Stimulated activated naive CD8-positive, alpha-beta T cell treated with anti-CD3 and anti-CD28 coated beads, Interleukin-15, Interleukin-2, amounts not matched to agents 100 U/mL and 50 U/mL, for 24 hours (primary cell): ENCODE data around the gene TMEM191C.
A peak's percentile ranks its signal among the peaks of the same experiment; 100 is the strongest.
"Not testable (repeated sequence)": the region's sequence is repeated elsewhere in the genome, so short reads cannot be mapped to it uniquely, and the experiment has no call there.

Experiments used
- ATAC-seq: fragments of 150-1000 bp; cut with Tn5 transposase; one replicate; pipeline ENCODE4 v1.10.0; 2021
- DNase-seq: peaks from one replicate; pipeline ENCODE4 v3.0.0; 2021

The TMEM191C gene

GRCh38 chr22:21467337-21468193 lies at the start of gene TMEM191C:
TMEM191C (plus strand) TSS chr22:21467387; CDS start chr22:21467460, 73 bp downstream.
- DNase-seq, ATAC-seq: not testable (repeated sequence)

DNA sequence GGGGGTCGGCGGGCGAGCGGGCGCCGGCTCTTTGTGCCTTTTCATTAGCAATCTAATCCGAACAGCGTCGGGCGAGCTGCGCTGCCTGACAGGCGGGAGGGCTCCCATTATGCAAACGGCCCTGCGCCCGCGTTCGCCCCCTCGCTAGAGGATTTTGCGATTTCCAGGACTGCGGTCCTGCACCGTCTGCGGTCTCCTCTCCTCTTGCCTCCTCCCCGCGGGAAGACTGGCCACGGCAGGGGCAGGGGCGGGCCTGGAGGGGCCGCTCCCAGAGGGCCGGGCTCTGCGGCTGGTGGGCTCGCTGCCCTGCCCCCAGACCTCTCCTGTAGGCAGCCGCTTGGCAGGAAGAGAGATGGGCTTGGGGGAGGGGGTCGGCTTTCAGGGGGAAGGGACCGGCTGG lies 49.3 kb upstream of the TMEM191C start:
- ATAC-seq: not testable (repeated sequence)
- DNase-seq: peak; percentile 18

GRCh38 chr22:21418974-21419638 lies 48.1 kb upstream of the TMEM191C start:
- ATAC-seq, DNase-seq: not testable (repeated sequence)

GRCh38 chr22:21420180-21420763 lies 46.9 kb upstream of the TMEM191C start:
- peak; percentile 52 for ATAC-seq
- DNase-seq: peak; percentile 3

DNA sequence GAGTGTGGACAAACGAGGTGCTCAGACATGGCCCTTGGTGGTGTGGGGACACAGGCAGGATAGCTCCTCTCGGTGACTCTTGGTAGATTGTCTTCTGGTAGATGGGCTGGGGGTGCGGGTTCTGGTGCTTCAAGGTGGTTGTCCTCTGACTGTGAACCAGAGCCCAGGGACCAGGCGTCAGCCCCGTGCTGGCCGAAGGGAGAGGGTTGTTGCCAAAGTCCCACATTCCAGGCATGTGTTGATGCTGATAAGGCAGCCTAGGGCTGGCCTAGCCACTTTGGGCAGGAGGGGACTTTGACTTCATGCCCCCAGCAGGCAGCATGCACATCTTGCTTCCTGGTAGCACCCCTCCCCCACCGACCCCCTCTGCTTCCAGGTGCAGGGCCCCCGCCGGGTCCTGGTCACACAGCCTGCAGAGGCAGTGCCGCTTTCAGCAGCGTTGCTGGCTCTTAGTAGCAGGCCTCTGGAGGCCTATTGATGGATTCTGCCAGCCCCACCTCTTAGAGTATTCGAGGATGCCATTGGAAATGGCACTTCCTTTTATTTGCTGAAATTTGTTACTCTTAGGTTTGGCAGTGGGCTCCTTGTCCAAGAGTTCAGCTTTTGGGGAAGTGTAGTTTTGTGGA lies 43.0 kb upstream of the TMEM191C start:
- ATAC-seq, DNase-seq: not testable (repeated sequence)

- peak; percentile 88 for ATAC-seq
- not testable (repeated sequence) for DNase-seq
Observed at GRCh38 chr22:21434378-21435233, 32.6 kb upstream of the TMEM191C start.

GRCh38 chr22:21435998-21436810 lies 31.0 kb upstream of the TMEM191C start:
- ATAC-seq, DNase-seq: not testable (repeated sequence)

DNA sequence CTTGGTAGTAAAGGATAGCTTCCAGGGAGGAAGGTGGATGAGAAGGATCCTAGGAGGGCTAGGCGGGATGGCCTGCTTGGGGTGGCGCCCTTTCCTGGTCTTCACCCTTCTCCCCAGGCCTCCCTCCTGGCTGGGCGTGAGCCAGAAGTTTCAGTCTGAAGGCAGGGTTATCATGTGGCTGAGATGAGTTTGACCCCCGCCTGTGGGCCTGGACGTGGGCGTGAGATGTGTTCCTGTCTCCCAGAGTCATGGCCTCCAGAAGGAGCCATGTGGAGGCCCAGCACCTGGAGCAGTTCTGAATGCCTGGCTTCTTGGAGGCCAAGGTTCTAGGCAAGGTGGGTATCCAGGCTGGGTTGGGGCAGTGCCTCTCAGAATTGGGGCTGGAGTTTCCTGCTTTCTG lies 29.2 kb upstream of the TMEM191C start:
- not testable (repeated sequence) for ATAC-seq, DNase-seq

DNA sequence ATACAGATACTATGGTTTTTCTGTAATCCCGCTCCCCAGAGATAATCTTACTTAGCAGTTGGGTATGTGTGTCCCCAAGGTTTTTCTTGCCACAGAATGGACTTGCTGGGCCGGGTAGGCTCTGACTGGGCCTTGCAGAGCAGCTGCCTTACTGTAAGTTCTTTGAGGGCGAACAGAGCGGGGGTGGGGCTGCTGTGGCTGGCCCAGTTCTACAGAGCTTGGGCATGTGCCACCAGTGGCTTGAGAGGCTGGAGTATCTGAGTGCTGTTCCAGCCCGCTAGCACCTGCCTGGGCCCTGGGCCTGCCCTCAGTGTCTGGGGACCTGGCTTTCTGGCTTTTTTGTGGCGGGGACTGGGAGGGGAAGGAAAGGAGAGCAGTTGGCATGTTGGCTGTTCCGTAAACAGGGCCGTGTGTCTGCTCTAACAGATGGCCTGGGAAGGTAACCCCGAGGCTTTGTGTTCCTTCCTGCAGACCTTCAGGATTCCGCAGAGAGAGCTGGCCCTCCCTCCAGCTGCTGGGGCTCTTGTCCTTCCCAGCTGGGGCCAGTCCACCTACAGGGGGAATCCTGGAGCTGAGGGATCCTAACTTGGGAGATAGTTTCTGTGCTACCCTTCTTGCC lies 27.1 kb upstream of the TMEM191C start:
- not testable (repeated sequence) for ATAC-seq, DNase-seq

DNA sequence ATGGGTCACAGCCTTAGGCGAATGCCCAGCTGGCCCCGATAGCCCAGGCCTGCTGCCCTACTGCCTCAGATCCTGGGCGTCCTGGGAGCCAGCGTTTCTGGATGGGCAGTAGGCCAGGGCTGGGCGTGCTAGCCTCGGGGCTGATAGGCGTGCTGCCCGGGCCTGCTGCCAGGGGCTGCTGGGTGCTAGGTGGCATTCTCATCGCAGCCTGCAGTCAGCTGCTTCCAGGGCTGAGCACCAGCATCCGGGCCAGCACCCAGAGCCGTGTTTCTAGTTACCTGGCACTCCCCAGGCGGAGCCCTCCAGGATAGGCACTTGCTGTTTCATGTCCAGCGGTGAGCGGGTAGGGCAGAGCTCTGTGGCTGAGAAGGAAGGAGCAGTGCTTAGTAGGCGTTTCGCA lies 26.5 kb upstream of the TMEM191C start:
- ATAC-seq, DNase-seq: not testable (repeated sequence)

DNA sequence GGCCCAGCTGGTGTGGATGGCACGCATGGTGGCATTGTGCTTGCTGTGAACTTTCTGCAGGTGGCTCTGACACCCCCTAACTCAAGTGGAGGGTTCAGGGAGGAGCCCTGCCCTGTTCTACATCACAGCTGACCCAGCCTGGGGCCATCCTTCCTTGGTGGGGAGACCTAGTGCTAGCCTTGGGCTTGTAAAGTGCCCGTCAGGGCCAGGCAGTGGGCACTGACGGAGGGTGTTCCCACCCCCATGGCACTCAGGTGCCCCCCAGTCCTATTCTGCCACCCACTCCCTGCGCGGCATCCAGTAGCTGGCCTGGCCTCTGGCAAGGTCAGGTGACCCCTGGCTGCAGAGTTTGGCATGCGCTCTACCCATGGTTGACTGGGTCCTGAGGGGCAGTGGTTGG lies 26.0 kb upstream of the TMEM191C start:
- ATAC-seq, DNase-seq: not testable (repeated sequence)

DNA sequence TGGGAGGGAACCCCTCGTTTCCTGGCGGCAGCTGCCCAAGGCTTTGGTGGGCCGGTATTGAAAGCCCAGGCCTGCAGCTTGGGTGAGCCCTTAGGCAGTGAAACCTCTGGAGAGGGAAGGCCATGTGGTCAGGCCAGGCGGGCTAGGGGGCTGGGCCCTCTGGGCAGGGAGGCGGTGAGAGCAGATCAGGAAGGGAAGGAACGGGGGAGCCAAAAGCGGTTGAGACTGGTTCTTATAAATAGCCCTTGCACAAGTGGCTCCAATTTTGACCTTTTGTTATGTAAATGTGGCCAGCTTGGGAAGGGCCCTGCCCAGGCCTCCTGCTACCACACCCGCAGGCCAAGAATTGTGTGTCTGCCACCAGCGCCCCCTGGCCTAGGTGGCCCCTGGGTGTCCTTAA lies 25.1 kb upstream of the TMEM191C start:
- ATAC-seq, DNase-seq: not testable (repeated sequence)

GRCh38 chr22:21442646-21443045 lies 24.5 kb upstream of the TMEM191C start:
- DNase-seq, ATAC-seq: not testable (repeated sequence)

DNA sequence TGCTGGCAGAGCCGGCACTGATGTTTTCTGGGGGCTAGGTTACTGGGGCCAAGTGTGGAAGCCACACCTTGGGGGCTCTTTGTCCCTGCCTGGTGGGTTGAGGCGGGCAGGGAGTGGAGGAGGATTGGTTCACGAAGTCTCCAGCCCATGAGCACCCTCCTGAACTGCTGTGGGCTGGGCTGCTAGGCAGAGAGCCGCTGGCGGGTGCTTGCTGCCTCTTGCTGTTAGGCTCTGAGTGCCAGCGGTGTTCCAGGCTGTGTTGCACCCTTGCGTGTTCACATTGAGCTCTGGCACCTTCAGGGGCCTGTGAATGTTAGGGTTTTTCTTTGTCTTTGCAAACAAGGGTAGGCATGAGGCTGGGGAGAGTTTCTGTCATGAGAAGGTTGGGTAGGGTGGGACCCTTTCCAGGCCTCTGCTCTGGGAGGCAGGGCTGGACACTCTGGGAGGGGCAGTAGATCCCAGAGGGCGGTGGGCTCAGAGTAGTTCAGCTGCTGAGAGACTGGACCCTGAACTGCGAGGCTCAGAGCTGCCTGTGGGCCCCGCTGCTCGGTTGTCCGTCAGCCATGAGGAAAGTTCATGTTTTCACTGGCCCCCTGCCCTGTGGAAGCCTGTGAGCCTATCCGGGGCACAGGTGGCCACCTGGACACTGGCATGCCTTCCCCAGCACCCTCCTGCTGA lies 24.0 kb upstream of the TMEM191C start:
- DNase-seq: no peak
- no peak for ATAC-seq

DNA sequence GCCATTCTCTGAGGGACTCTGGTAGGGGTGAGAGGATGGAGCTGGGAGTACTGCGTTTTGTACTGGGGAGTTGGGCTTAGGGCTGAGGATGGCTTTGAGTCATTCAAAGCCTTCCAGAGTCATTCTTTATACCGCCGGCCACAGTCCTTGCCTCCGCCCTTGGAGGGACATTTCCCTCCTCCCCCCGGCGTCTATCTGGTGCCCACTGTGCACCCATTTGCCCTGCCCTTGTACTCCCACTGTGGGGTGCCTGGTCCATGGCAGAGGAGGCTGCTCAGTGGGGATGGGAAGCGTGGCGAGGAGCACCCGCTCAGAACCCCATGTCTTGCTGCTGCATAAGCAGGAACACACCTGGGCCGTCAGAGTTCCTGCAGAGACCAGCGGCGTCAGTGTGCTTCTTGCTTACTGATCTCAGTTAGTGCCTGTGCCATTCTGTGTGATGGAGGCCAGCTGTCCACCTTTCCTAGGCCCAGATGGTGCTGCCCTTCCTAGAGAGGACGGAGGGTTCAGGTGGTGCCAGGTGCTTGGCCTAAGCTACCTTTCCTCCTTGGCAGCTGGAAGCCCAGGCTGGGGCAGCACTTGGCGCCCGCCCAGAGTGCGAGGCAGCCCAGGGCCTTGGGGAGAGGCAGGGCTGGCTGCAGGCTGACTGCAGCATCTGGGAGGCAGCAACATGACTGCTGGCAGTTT lies 23.3 kb upstream of the TMEM191C start:
- no peak for ATAC-seq
- no peak for DNase-seq

DNA sequence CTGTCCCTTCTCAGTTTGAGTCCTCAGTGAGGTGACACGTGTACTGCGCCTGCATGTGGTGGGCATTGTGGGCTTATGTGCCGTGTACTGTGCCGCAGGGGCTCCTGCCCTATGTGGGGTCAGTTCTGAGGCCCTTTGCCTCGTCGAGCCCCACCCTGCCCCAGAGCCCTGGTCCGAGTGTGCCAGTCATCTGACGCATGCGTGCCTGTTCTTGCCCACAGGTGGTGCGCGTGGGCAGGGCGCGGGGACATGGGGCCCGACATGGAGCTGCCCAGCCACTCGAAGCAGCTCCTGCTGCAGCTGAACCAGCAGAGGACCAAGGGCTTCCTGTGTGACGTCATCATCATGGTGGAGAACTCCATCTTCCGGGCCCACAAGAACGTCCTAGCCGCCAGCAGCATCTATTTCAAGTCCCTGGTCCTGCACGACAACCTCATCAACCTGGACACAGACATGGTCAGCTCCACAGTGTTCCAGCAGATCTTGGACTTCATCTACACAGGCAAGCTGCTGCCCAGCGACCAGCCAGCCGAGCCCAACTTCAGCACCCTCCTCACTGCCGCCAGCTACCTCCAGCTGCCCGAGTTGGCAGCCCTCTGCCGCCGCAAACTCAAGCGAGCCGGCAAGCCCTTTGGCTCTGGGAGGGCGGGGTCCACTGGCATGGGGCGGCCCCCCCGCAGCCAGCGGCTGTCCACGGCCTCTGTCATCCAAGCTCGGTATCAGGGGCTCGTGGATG lies 22.3 kb upstream of the TMEM191C start:
- no peak for ATAC-seq
- no peak for DNase-seq

GRCh38 chr22:21445437-21446127 lies 21.6 kb upstream of the TMEM191C start:
- ATAC-seq: no peak
- no peak for DNase-seq
